Cardiac muscle cell (in vitro differentiated cells and primary cell): Measurements from ENCODE around the gene TNFRSF6B. TPM values are rescaled to one million over a fixed set of nuclear protein-coding genes. Genes with fewer than 3 reads are reported as not detected.

Experiments used
- DNase-seq, 2 donors: peaks; one replicate each; pipeline versions ENCODE4 v3.0.0 to v3.0.0-alpha.2; 2010 to 2017; ENCODE audit warnings: low read depth in 1 of 2, low spot score in 1 of 2
- H3K27ac ChIP-seq: fragments of 200-600 bp; sonication (generic); 2 replicates; pipeline ENCODE4 v1.5.1; 2016
- H3K27me3 ChIP-seq: fragments of 200-600 bp; sonication (generic); 2 replicates; pipeline ENCODE4 v1.6.0; 2016; ENCODE audit warnings: control low read depth
- H3K36me3 ChIP-seq: fragments of 200-600 bp; sonication (generic); 2 replicates; pipeline ENCODE4 v1.5.1; 2016; ENCODE audit warnings: control low read depth
- H3K4me1 ChIP-seq: fragments of 200-600 bp; sonication (generic); 2 replicates; pipeline ENCODE4 v1.8.1; 2017; ENCODE audit warnings: low read depth, mild to moderate bottlenecking, mixed run types
- H3K4me3 ChIP-seq: fragments of 200-600 bp; sonication (generic); 2 replicates; pipeline ENCODE4 v1.5.1; 2016; ENCODE audit warnings: mild to moderate bottlenecking
- H3K9me3 ChIP-seq: fragments of 200-600 bp; sonication (generic); 2 replicates; pipeline ENCODE4 v1.5.1; 2017; ENCODE audit warnings: low read depth, mild to moderate bottlenecking, control low read depth
- polyA plus RNA-seq: library from polyadenylated mRNA; unstranded; fragments of >200 nt; fragmentation: Nextera tagmentation; extraction: Ambion mirVana; gene quantifications from 2 replicates; pipeline ENCODE4 v1.2.1, GENCODE V29; 2016
- total RNA-seq: library from RNA; depleted of rRNA; stranded (reverse); fragments of >200 nt; gene quantifications from 2 replicates; pipeline ENCODE4 v1.2.3, GENCODE V29; 2016
- TF ChIP-seq, protein P1 (sequence below): IDR thresholded peaks from 2 replicates; pipeline ENCODE4 v1.5.1; 2012; ENCODE audit warnings: low read depth, mild to moderate bottlenecking, low read length

Gene TNFRSF6B
- total and polyA plus RNA-seq, 2 experiments from 2014 or later: 4.9 to 10.3 TPM

DNA sequence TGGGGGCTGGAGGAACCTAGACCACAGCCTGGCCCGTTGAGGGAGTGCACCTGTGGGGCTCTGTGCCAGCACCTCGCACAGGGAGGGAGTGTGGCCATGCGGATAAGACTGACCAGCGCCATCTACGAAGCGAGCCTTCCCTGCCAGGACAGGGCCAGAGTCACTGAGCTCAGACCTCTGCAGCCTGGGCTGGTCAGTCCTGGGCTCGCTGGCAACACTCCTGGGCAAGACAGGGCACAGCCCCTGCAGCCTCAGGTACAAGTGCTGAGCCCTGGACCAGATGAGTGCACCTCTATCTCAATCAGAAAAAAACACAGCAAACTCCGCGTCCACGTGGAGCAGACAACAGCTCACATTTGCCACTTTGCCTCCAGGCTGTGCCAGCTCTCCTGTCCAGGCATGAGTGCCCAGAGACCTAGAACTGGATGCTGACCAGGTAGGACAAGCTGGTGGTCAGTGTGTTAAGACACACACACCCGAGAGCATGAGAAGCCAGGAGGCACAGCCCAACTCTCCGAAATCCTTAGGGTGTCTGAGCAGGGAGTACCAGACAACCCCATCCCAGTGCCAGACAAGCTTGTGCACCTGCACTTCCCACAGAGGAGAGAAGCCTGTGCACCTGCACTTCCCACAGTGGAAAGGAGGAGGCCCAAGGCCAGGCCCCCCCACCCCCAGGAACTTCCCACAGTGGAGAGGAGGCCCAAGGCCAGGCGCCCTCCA lies 6.5 kb downstream of the TNFRSF6B start:
- no peak overlapping the region for H3K27ac ChIP-seq
- TF ChIP-seq, protein P1, sequence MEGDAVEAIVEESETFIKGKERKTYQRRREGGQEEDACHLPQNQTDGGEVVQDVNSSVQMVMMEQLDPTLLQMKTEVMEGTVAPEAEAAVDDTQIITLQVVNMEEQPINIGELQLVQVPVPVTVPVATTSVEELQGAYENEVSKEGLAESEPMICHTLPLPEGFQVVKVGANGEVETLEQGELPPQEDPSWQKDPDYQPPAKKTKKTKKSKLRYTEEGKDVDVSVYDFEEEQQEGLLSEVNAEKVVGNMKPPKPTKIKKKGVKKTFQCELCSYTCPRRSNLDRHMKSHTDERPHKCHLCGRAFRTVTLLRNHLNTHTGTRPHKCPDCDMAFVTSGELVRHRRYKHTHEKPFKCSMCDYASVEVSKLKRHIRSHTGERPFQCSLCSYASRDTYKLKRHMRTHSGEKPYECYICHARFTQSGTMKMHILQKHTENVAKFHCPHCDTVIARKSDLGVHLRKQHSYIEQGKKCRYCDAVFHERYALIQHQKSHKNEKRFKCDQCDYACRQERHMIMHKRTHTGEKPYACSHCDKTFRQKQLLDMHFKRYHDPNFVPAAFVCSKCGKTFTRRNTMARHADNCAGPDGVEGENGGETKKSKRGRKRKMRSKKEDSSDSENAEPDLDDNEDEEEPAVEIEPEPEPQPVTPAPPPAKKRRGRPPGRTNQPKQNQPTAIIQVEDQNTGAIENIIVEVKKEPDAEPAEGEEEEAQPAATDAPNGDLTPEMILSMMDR: no peak
- no peak for DNase-seq

DNA sequence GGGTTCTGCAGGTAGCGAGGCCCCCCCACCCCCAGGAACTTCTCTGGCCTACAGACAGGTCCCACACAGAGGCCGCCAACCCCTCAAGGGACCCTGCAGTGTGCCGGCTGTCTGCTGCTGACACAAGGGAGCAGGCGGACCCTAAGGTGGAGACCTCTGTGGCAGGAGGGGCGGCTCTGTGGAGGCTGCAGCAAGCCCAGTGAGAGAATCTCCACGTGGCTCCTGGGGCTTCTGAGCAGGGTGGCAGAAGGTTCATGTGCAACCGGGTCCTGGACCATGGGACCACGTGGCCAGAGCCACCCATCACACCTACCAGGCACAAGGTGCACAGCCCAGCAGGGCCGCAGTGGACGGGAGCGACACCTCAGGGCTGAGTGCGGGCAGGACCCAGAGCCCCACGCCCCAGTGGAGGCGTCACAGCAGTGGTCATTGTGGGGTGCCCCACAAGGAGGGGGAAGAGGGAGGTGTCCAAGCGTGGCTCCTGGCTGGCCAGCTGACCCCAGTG lies 7.1 kb downstream of the TNFRSF6B start:
- DNase-seq: no peak
- Histone ChIP-seq H3K4me3 (no peak overlapping the region), H3K27me3 (no peaks in the 10 kb centered on the region), H3K4me1 (peaks cover 5% of the 10 kb centered on the region), H3K9me3 (no peaks in the 10 kb centered on the region), H3K27ac (no peak overlapping the region), H3K36me3 (peaks cover 18% of the 10 kb centered on the region)
- TF ChIP-seq, protein P1: no peak

More for the DNA sequence above, 6.5 kb downstream of the TNFRSF6B start:
- Histone ChIP-seq H3K4me1 (peaks cover 5% of the 10 kb centered on the region), H3K4me3 (no peak overlapping the region), H3K36me3 (peaks cover 18% of the 10 kb centered on the region), H3K27me3 (no peaks in the 10 kb centered on the region), H3K9me3 (no peaks in the 10 kb centered on the region)

DNA sequence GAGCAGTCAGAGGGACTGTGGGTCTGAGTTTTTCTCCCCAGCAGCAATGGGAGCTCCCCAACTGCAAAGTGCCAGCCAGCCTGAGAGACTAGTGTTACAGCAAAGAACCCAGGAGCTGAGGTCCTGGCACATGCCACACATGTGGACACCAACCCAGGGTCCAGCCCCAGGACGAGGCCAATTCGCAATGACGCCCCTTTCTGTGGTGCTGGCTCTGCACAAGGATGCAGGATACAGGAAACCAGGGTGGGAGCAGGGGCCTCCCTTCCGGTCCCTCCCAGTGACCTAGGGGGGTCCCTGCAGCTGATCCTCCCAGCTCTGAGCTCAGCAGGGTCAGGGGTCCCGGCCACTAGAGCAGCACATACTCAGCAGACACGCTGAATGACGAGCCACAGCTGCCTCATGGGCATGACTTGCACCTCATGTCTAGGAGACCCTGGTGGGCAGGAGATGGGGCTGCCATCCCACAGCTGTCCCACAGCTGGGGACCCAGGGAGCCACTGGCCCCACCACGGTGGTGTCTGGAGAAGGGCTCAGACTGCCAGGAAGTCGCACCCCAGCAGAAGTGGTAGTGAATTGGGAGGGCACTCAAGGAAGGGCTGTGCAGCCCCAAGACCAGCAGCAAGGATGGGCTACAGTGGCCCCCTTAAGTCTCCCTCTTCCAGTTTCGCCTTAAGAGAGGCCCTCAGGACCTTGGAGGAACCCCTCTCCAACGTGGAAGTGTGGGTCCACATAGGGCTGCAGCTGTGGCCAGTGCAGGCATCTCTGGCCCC lies 7.7 kb downstream of the TNFRSF6B start:
- Histone ChIP-seq H3K27me3 (no peaks in the 10 kb centered on the region), H3K4me3 (no peak overlapping the region), H3K27ac (no peak overlapping the region), H3K9me3 (no peaks in the 10 kb centered on the region), H3K4me1 (peaks cover 11% of the 10 kb centered on the region), H3K36me3 (peaks cover 18% of the 10 kb centered on the region)
- TF ChIP-seq, protein P1: no peak
- DNase-seq: no peak

DNA sequence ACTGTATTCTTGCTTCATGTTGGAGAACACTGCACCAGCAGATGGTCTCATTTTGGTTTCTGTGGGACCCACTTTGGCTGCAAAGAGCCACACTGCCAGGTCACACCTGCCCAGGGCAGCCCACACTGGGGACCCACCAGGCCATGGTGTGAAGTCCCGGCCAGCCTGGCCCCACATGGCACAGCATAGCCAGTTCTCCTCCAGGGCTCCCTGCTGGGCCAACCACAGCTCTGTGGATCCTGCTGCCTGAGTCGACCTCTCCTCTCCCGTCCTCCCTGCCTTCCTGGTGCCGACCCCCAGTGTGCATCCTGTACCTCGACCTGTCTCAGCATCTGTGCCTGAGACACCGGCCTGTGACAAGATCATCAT lies 8.3 kb downstream of the TNFRSF6B start:
- Histone ChIP-seq H3K4me1 (peaks cover 12% of the 10 kb centered on the region), H3K9me3 (no peaks in the 10 kb centered on the region), H3K36me3 (peaks cover 18% of the 10 kb centered on the region), H3K27ac (no peak overlapping the region), H3K4me3 (no peak overlapping the region), H3K27me3 (no peaks in the 10 kb centered on the region)
- DNase-seq: no peak
- TF ChIP-seq, protein P1: no peak

GRCh38 chr20:63705232-63706026 lies 9.0 kb downstream of the TNFRSF6B start:
- H3K27me3 ChIP-seq: no peaks in the 10 kb centered on the region
- no peak for DNase-seq
- H3K9me3 ChIP-seq: no peaks in the 10 kb centered on the region
- H3K36me3 ChIP-seq: peaks cover 22% of the 10 kb centered on the region
- TF ChIP-seq, protein P1: no peak
- H3K27ac ChIP-seq: no peak overlapping the region
- H3K4me3 ChIP-seq: no peak overlapping the region
- H3K4me1 ChIP-seq: peaks cover 12% of the 10 kb centered on the region
